ENCODE results near the gene SNX18. TPM values are rescaled to one million over a fixed set of nuclear protein-coding genes. Genes with fewer than 3 reads are reported as not detected.

The SNX18 gene
- polyA plus RNA-seq, 1 of the 3 experiments (the other 2 are of a cell fraction): 4.6 TPM

DNA sequence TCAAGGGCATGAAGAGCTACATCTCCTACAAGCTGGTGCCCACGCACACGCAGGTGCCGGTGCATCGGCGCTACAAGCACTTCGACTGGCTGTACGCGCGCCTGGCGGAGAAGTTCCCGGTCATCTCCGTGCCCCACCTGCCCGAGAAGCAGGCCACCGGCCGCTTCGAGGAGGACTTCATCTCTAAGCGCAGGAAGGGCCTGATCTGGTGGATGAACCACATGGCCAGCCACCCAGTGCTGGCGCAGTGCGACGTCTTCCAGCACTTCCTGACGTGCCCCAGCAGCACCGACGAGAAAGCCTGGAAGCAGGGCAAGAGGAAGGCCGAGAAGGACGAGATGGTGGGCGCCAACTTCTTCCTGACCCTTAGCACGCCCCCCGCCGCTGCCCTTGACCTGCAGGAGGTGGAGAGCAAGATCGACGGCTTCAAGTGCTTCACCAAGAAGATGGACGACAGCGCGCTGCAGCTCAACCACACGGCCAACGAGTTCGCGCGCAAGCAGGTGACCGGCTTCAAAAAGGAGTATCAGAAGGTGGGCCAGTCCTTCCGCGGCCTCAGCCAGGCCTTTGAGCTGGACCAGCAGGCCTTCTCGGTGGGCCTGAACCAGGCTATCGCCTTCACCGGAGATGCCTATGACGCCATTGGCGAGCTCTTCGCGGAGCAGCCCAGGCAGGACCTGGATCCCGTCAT lies 1.4 kb downstream of the SNX18 start:
- no peak overlapping the region for H3K9ac ChIP-seq
- H3K27ac ChIP-seq (ENCODE audit: low read depth in 2 of 2, low read length in 1 of 2): no peak overlapping the region
- peaks cover 15 to 42% of the 10 kb centered on the region in 2 experiments; a peak in 3 of 4 replicates for H3K4me1 ChIP-seq (ENCODE audit: control insufficient read depth in 1 of 2, insufficient read depth in 2 of 2, low read depth in 1 of 2, low read length in 1 of 2)
- peaks cover 25% of the 10 kb centered on the region; the same call in 1 of the 2 replicates for H3K79me2 ChIP-seq (ENCODE audit: insufficient read depth)
- no peaks in the 10 kb centered on the region for H3K9me2 ChIP-seq
- peak overlapping the region in 1 of 2 experiments; percentile 93; a peak in 3 of 4 replicates for H3K4me3 ChIP-seq (ENCODE audit: low read depth in 2 of 2, low read length in 1 of 2)
- H4K20me1 ChIP-seq (ENCODE audit: insufficient read depth): no peaks in the 10 kb centered on the region
- WGBS (ENCODE audit: low lambda C conversion rate): 98% methylated on average over 48 of the region's 50 CpGs
- peak overlapping the region; percentile 88; the same call in 1 of the 2 replicates for H3K4me2 ChIP-seq
- DNase-seq: no peak
- H3F3A ChIP-seq (replicated peaks; ENCODE audit: insufficient read depth): no peaks in the 10 kb centered on the region
- POLR2A ChIA-PET: no interaction called here
- TF ChIP-seq GABPA (IDR thresholded peaks at IDR 0.05; ENCODE audit: low read depth) (no peak), TEAD4 (IDR thresholded peaks at IDR 0.05; ENCODE audit: borderline replicate concordance, insufficient read depth) (no peak), FOSL2 (IDR thresholded peaks at IDR 0.05; ENCODE audit: borderline replicate concordance, low read depth) (no peak), FOXM1 (IDR thresholded peaks at IDR 0.05; ENCODE audit: low read depth) (no peak), EZH2phosphoT487 (IDR thresholded peaks at IDR 0.05; ENCODE audit: borderline replicate concordance, low read depth) (no peak), NRF1 (IDR thresholded peaks at IDR 0.05; ENCODE audit: low read depth, low read length) (no peak), RFX5 (IDR thresholded peaks at IDR 0.05; ENCODE audit: low read length) (no peak), RXRA (IDR thresholded peaks at IDR 0.05; ENCODE audit: borderline replicate concordance, low read depth) (no peak), MXI1 (IDR thresholded peaks at IDR 0.05; ENCODE audit: low read depth, low read length) (no peak), POLR2AphosphoS5 (IDR thresholded peaks at IDR 0.05; ENCODE audit: low read depth, low read length) (no peak)
- TF ChIP-seq, protein P1, sequence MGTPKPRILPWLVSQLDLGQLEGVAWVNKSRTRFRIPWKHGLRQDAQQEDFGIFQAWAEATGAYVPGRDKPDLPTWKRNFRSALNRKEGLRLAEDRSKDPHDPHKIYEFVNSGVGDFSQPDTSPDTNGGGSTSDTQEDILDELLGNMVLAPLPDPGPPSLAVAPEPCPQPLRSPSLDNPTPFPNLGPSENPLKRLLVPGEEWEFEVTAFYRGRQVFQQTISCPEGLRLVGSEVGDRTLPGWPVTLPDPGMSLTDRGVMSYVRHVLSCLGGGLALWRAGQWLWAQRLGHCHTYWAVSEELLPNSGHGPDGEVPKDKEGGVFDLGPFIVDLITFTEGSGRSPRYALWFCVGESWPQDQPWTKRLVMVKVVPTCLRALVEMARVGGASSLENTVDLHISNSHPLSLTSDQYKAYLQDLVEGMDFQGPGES (IDR thresholded peaks at IDR 0.05; ENCODE audit: low read depth, low read length): no peak
- TF ChIP-seq, protein P2, sequence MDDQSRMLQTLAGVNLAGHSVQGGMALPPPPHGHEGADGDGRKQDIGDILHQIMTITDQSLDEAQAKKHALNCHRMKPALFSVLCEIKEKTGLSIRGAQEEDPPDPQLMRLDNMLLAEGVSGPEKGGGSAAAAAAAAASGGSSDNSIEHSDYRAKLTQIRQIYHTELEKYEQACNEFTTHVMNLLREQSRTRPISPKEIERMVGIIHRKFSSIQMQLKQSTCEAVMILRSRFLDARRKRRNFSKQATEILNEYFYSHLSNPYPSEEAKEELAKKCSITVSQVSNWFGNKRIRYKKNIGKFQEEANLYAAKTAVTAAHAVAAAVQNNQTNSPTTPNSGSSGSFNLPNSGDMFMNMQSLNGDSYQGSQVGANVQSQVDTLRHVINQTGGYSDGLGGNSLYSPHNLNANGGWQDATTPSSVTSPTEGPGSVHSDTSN (IDR thresholded peaks at IDR 0.05): no peak
- TF ChIP-seq, protein P3, sequence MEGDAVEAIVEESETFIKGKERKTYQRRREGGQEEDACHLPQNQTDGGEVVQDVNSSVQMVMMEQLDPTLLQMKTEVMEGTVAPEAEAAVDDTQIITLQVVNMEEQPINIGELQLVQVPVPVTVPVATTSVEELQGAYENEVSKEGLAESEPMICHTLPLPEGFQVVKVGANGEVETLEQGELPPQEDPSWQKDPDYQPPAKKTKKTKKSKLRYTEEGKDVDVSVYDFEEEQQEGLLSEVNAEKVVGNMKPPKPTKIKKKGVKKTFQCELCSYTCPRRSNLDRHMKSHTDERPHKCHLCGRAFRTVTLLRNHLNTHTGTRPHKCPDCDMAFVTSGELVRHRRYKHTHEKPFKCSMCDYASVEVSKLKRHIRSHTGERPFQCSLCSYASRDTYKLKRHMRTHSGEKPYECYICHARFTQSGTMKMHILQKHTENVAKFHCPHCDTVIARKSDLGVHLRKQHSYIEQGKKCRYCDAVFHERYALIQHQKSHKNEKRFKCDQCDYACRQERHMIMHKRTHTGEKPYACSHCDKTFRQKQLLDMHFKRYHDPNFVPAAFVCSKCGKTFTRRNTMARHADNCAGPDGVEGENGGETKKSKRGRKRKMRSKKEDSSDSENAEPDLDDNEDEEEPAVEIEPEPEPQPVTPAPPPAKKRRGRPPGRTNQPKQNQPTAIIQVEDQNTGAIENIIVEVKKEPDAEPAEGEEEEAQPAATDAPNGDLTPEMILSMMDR (IDR thresholded peaks at IDR 0.05): no peak
- TF ChIP-seq, protein P4, sequence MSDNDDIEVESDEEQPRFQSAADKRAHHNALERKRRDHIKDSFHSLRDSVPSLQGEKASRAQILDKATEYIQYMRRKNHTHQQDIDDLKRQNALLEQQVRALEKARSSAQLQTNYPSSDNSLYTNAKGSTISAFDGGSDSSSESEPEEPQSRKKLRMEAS (IDR thresholded peaks at IDR 0.05; ENCODE audit: low read depth): no peak
- no peak overlapping the region for H2AFZ ChIP-seq (ENCODE audit: low read depth)
- H3K27me3 ChIP-seq (ENCODE audit: insufficient read depth): no peaks in the 10 kb centered on the region
- CTCF ChIA-PET: interaction anchor here (0.6 to 5.3 kb wide), 11 partner anchors 8 to 1492 kb away, joined by 3 to 158 read pairs (median 7); no protein-coding TSS in a partner anchor
- peaks cover 6 to 8% of the 10 kb centered on the region in 2 experiments for H3K36me3 ChIP-seq (replicated peaks in 1 of 2; ENCODE audit: control insufficient read depth in 1 of 2, insufficient read depth in 2 of 2, low read length in 1 of 2)
- no peaks in the 10 kb centered on the region for H3K9me3 ChIP-seq
